HG03575 (cell line): ENCODE measurements around the gene FAIM2.

Experiments
- ATAC-seq: cut with Tn5 transposase; IDR thresholded peaks from one replicate; pipeline ENCODE4 v1.9.1; 2021; ENCODE audit not compliant: unreplicated experiment, insufficient number of reproducible peaks, low FRiP score; ENCODE audit errors: extremely low read depth

FAIM2 gene

DNA sequence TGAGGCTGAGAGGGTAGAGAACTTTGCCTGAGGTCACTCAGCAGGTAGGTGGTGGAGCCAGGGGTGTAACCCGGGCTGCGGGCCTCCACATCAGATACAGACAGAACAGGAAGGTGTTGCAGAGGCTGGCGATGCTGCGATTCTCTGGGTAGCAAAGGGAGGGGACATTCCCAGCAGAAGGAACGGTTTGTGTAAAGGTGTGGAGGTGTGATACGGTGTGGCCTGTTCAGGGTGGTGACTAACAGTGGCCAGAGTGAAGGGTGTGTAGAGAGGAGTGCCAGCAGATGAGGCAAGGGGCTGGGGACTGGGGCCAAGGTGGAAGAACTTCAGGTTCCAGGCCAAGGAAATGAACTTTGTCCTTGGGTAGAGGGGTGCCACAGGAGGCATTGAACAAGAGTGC lies 18.2 kb upstream of the FAIM2 start:
- no peak for ATAC-seq

DNA sequence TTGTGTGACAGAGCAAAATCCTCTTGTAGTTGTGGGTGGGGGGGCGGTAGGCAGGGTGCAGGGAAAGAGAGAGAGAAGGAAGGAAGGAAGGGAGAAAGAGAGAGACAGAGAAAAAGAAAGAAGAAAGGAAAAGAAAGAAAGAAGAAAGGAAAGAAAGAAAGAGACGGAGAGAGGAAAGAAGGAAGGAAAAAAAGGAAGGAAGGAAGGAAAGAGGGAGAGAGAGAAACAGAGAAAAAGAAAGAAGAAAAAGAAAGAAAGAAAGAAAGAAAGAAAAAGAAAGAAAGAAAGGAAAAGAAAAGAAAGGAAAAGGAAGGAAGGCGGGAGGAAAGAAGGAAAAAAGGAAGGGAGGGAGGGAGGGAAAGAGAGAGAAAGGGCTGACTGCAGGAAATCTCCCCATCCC lies 17.6 kb upstream of the FAIM2 start:
- ATAC-seq: no peak

DNA sequence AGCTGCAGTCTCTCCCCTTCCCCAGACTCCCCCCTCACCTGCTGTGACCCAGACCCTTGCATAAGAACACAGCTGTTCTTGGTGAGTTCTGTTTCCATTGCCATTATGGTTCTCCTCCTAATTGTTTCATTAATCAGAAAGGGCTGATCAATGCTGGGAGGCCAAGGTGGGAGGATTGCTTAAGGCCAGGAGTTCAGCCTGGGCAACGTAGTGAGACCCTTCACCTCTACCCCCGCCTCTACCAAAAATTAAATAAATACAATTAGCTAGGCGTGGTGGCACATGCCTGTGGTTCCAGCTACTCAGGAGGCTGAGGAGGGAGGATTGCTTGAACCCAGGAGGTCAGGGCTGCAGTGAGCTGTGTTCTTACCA lies 17.2 kb upstream of the FAIM2 start:
- no peak for ATAC-seq

DNA sequence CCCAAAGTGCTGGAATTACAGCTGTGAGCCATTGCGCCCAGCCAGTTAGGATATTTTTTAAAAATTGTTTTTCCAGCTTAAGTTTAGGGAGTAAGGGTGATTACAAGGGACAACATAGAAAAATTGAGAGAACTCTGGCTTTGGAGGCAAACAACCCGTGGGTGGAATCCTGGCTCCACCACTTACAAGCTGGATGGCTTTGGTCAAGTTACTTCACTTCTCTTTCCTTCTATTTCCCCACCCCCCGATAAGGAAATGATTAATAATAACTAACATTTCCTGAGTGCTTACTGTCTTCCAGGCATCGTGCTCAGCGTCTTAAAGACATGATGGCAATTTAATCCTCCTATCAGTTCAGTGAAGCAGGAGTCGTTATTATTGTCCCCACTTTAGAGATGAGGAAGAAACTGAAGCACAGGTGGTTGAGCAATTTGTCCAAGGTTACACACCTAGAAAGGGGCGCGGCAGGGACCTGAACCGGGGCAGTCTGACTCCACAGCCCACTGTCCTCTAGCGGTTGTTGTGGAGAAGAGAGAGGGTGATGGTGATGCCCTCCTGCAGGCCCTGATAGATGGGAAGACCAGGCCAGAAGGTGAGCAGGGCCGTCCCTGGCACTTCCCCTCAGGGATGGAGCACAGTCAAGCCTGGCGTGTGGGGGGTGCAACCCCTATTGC lies 16.7 kb upstream of the FAIM2 start:
- ATAC-seq: no peak

GRCh38 chr12:49917788-49918173 lies 14.1 kb upstream of the FAIM2 start:
- ATAC-seq: no peak

- ATAC-seq: no peak
Observed at GRCh38 chr12:49917166-49917787, 13.6 kb upstream of the FAIM2 start.

DNA sequence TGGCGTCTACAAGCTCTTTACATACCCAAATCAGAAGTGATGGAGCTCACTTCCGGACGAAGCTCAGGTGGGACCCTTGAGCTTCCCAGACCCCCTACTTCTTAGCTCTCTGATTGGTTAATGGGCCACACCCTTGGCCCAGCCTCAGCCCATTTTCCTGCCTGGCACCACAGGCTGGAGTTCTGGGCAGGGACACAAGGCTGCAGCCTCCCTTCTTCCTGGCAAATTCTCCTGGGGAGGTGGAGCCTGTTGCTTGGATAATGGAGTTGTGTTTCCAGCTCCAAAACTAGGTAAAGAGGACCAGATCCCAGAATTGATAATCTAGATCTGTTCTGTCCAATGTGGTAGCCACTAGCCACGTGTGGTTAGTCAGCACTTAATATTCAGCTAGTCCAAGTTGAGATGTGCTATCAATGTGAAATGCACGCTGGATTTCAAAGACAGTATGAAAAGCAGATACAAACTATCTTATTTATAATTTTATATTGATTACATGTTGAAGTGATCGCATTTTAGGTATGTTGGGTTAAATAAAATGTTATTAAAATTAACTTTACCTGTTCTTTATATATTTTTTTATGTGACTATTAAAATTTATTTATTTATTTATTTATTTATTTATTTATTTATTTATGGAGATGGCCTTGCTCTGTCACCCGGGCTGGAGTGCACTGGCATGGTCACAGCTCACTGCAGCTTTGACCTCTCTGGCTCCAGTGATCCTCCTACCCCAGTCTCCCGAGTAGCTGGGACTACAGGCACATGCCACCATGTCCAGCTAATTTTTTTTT lies 12.6 kb upstream of the FAIM2 start:
- ATAC-seq: no peak

- ATAC-seq: no peak
Observed at GRCh38 chr12:49912345-49913255, 8.9 kb upstream of the FAIM2 start.

- no peak for ATAC-seq
Observed at GRCh38 chr12:49911213-49911605, 7.5 kb upstream of the FAIM2 start.

- ATAC-seq: no peak
Observed at GRCh38 chr12:49910331-49911212, 6.9 kb upstream of the FAIM2 start.

GRCh38 chr12:49909826-49910225 lies 6.1 kb upstream of the FAIM2 start:
- no peak for ATAC-seq

DNA sequence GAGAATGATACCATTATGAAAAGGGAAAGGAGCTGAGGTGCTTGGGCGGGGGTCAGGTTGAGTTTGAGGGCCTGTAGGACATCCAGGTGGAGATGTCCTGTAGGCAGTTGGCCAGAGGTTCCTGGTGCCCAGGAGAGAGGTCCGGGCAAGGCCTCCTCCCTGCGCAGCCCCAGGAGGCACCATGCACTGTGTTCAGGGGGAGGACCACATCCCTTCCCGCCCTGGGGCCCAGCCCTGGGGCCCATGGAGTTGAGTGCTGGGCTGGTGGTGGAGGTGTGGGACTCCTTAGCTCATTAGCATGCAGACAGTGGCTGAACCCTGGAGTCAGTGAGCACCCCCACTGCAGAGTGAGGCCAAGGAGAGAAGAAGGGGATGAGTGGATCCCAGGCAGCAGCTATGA lies 5.7 kb upstream of the FAIM2 start:
- no peak for ATAC-seq

- no peak for ATAC-seq
Observed at GRCh38 chr12:49907352-49907751, 3.7 kb upstream of the FAIM2 start.

DNA sequence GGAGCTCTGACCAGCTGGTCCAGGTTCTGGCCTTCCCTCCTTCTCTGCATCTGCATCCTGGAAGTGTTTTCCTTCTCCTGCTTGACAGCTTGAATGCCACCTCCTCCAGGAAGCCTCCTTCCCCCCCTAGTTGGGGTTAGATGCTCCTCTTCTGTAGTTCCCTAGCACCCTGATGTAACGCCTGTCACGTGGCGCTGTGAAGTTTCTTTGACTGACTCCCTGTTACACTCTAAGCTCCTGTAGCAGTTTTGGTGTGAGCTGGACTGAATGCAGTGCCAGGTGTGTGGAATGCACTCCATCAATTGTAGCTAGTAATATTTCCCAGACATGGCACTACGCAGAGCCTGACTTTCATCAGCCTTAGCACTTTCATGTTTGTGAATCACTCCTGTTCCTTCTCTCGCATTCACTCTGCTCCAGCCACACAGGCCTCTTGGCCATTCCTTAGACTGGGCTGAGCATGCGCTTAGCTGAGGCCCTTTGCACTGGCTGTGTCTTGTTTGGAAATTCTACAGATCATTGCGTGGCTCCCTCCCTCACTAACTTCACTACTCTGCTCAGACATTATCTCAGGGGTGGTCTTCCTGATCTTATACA lies 2.1 kb upstream of the FAIM2 start:
- no peak for ATAC-seq

- no peak for ATAC-seq
Observed at GRCh38 chr12:49904601-49905000, 901 bp upstream of the FAIM2 start.

GRCh38 chr12:49903351-49903699 lies 375 bp downstream of the FAIM2 start:
- no peak for ATAC-seq

GRCh38 chr12:49902399-49903350 lies 1.0 kb downstream of the FAIM2 start:
- ATAC-seq: no peak
